Activated CD8-positive, alpha-beta memory T cell treated with anti-CD3 and anti-CD28 coated beads for 1 hour (primary cell): Measurements from ENCODE around the gene MEIS1.

Experiments used
- DNase-seq, 2 donors: peaks; one replicate each; pipeline ENCODE4 v3.0.0-alpha.2; 2020; ENCODE audit warnings: low read depth in 1 of 2; ENCODE audit errors: extremely low read depth in 1 of 2

MEIS1 gene

DNA sequence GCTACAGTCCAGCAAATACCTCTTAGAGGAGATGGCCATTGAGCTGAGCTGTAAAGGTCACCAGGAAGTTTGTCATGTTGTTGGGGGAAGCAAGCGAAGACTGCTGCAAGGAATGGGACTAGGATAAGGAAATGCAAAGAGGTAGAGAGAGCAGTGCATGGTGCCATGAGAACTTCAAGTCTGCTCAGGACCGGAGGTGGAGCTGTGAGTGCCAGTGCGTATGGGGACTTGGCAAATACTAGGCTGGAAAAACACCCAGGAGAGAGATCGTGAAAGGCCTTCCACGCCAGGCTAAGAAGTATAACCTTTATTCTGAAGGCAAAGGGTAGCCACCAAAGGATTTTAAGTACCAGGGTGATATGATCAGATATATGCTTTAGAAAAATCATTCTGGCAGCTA is 71.3 kb downstream of the MEIS1 start:
- DNase-seq, result no peak

DNA sequence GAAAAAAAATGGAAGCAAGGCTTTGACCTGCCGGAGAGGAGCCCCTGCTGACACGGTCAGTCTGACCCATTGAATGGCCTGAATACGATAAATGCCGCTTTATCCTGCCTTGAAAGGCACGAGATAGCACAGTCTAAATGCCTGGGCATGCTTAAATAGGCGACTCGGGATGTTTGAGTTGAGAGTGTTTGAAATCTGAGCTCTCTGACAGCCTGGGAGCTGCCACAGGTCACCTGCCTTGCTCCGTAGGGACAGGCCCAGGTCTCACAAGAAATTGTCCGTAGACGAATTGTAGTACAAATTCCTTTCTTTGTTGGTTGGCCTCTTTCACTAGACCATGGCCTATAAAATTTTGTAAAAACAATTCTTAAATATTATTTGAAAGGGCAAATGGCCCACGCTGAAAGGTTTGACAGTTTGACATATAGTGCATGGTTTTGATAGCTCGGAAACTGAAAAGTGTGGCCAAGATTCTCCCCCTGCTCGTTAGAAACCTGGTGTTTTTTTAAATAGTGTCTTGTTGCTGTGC is 72.8 kb downstream of the MEIS1 start:
- no peak for DNase-seq

DNA sequence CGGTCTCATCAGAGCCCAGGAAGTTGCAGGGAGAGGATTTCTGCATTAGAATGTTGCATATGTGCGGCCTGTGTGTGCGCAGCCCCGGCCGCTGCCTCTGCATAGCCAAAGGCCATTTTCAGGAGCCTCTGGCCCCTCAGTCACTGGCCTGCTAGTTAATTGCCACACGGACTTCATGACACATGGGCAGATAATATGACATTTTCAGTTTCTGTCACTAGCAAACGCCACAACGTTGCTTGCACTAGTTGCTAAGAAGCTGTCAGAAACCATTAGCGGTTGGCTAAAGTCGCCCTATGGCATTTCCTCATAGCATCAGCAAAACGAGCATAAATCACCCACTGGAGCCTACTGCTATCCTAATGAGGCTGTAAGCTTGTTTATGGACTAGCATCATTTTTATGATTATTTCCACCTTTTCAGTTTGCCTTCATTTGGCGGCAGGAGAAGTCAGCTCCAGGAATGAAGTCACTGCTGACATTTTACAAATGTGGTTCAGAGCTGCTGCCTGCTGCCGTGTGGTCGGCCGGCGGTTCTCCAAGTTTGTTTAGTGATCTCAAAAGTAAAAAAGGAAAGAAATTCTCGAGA is 73.7 kb downstream of the MEIS1 start:
- DNase-seq, result no peak

DNA sequence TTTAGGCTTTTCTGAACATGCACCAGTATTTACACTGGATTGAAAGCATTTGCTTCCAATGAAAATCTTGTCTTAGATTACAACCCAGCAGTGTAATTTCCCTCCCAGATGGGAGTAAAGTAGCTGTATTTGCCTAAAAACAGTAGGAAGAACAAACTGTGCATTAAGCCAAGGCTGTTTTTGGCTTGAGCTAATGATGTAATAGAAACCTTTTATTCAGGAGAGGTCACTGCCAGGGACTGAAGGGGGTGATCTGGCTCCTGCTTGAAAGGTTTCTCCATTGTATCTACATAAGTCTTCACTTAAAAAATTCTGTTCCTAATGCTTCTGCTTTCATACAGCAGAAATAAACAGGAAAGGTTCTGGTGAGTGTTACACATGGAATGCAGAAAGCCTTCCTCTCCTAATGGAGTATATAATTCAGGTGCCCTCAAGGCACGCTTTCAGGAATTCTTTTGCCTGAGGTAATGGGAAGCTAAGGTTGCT is 74.4 kb downstream of the MEIS1 start:
- no peak for DNase-seq

DNA sequence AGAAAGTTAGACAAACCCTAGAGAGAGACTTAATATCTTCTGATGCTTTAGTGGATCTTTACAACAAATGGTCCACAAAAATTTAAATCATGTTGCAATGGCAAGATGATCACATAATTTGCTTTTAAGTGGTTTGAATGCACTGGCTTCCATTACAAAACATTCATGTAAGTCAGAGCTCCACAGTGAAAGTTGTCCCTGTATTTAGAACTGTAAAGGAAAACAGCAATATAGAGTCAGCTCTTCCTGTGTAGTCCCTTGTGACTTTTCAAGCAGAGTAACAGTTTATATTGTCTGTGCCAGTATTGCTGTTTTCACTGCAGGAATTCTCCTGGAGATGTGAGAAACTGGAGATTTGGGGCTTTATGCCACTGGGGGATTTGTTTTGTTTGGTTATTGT is 77.7 kb downstream of the MEIS1 start:
- DNase-seq, result no peak

DNA sequence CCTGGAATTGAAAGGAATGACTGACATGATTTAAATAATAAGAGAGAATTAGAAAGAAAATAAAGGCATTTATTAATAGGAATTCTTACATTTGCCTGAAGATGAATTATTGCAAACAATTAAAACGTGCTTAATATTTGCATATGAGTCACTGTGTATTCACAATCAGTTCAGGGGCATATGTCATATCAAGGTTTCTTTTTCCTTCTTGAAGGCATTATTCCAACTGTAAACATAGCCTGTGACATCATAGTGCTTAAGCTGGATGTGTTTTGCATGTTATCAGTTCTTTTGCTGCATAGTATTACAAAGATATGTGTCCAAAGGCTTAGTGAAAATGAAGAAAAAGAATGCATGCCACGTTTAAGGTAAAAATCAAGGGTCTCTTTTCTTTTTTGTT is 80.8 kb downstream of the MEIS1 start:
- DNase-seq, result no peak

DNA sequence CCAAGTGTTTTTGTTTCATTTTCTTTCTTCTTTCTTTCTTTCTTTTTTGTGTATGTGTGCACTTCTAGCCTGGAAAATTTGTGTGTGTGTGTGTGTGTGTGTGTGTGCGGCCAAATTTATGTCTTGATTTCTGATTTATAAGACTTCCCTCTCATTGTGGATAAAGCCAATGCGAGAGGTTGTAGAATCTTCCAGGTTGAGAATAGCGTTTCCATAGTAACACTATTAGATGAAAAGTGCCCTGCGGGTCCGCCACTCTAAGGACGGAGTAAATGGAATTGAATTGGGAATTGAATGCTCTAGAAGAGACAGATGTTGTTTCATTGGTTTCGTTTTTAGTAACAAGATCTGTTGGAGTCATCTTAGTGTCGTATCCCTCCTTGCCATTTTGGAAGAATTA is 81.6 kb downstream of the MEIS1 start:
- DNase-seq, result no peak

DNA sequence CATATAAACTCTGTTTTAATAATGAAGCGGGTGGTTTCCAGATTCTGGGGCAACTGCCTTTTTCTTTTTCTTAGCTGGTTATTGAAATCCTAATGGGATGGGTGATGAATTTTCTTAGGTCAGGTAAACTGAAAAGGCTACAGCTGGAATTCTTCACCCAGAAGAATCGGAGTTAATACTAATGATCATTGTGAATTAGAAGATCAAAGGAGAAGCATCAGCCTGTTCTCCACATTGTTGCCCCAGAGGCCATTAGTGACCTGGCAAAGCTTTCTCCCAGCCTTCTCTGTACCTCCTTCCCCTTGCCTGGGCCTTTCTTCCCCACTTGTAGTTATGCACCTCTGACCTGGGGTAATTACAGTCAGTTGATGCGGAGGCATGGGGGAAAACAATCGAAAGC is 82.8 kb downstream of the MEIS1 start:
- DNase-seq, result no peak

DNA sequence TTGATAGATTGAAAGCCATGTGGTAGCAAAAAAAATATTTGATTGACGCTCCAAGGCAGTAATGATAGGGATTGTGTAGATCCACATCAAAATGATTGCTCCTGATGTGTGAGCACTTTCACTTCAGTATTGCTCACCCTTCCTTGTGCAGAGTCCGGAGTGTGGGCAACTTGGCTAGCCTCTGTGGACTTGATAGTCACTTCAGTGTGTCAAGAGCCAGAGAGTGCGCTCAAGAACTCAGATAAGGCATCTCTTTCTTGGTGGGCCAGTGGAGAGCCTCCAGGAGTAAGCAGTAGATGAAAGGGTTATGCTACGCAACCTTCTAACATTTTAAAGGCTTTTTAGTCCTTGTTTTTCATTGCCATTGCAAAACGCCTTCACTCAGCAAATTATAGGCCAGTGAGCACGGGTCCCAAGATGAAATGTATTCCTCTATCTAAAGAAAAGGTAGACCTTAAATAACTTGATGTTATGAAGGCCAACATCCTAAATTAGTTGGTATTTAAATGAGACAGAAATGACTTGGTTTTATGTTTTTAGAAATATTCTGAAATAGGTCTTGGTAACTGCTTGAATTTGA is 84.4 kb downstream of the MEIS1 start:
- no peak for DNase-seq

DNA sequence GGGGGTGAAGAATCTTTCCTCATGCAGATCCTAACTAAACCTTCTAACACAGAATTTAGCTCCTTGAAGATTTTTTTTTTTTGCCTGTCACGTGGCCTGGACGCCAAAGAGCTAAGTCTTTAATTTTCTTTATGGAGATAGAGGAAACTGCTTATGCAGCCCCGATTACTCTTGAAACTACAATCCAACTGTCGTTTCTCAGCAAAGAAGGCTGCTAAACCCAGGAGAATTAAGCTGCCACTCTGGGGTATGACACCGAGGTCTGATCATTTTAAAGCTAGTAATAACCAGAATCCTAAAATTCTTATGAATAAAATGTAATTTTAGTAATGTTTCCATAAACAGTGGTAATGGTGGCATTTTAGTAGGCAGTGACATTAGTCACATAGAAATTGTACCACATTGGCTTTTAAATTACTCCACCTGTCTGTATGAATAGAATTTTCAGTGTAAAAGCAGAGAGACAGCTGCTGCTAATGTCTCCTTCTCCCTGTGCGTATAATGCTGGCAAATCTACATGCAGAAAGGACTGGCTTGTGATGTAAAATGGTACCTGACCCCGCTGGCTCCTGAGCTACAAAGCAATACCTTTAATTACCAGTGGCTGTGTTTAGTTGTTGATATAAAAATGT is 86.5 kb downstream of the MEIS1 start:
- DNase-seq, result no peak

DNA sequence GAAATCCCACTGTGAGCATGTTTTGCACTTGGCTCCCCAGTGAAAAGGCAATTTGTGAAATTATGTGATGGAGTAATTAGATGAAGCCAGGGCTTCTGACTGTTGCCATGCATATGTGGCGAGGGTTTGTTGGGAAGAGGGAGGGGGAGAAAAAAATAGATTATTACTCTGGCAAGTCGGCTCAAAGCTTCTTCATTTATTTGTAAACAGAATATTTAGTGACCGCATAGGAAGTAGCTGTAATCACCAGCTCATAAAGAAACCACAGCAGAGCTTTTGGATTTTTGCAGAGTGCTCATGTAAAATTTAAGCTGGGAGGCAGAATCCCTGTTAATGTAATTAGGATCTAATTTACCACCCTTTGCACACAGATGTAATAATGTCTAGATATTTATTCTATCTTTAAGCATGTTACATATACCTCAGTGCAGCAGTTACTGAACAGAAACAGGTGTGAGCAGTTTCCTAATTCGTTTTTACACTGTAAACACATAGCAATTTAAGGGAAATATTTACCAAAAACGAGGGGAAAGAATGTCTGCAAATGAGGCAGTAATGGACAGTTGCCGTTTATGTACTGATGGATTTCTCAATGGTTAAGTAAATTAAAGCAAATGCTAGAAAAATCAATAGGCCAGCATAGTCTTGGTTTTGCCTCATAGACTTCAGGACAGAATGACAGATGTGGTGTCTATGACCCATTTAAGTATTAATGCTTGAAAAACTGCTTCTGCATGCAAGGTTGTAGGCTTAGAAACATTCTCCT is 87.9 kb downstream of the MEIS1 start:
- DNase-seq, result no peak

DNA sequence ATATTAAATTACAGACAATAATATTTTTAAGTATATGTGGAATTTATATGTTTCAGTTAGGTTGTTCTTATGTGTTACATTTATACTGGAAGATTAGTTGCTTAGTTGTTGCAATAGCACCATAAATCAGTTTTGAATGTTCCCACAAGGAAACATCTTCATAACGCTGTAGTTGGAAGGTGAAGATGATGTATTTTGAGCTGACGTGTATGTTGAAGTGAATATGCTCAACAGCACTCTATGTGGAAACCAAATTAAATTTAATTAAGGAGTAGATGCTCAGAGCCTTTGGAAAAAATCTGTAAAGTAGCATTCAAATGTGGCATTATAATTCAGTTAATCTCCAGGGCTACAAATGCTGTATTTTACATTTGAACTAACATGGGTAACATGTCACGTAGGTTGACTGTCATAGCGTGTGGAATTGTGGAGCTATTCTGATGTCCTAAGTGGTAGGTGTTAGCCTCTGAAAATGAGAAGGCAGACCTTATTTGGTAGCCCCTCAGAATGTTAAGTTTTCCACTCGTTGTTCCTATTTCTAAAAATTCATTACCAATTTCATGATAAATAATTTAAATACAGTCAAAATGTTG is 88.5 kb downstream of the MEIS1 start:
- no peak for DNase-seq

DNA sequence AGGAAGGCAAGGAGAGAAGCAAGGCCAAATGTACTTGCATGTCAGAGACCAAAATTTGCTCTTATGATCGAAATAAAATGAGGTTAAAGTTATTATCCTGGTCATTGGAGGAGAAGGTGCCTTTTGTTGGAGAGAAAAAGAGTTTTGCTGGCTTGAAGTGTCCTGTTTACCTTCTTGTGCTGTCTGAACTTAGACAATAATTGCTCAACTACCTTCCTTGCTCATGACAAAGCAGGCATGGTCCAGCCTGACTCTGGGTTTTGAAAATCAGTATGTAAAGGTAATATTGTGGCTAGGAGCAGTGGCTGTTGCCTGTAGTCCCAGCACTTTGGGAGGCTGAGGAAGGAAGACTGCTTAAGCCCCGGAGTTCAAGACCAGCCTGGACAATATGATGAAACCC is 89.1 kb downstream of the MEIS1 start:
- DNase-seq, result no peak

DNA sequence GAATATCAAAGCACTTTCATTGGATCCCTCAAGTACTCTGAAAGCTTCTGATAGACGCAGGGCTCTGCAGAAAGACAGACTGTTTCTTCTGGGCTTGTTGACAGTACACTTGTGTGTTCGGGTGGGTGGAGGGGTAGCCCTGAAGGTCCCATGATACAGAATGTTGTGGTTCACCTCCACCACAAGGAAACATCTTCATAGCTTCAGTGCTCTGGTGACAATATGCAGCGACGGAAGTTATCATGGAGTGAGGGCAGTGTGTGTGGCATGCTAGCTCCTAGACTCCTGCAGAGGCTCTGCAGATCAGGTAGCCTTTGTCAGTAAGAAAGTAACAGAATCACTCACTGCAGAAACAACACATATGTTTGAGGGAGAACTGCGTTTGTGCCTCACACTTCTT is 90.7 kb downstream of the MEIS1 start:
- no peak for DNase-seq

DNA sequence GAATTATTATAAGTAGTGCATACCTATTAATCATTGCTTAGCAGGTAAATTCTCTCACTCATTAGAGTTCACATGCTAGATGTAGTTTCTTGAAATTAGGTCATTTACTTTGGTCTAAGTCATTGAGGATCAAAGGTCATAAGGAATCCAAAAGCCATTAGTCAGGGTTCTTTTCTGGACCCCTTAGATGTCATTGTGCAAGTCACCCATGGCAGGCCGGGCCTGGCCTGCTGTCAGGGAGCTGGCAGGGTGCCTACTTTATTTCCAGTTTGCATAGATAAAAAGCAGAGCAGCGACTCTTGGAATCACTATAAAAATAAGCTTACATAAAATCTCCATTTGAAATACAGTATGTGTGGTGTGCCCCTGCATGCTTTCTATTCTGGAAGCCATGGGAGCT is 91.3 kb downstream of the MEIS1 start:
- DNase-seq, result no peak

DNA sequence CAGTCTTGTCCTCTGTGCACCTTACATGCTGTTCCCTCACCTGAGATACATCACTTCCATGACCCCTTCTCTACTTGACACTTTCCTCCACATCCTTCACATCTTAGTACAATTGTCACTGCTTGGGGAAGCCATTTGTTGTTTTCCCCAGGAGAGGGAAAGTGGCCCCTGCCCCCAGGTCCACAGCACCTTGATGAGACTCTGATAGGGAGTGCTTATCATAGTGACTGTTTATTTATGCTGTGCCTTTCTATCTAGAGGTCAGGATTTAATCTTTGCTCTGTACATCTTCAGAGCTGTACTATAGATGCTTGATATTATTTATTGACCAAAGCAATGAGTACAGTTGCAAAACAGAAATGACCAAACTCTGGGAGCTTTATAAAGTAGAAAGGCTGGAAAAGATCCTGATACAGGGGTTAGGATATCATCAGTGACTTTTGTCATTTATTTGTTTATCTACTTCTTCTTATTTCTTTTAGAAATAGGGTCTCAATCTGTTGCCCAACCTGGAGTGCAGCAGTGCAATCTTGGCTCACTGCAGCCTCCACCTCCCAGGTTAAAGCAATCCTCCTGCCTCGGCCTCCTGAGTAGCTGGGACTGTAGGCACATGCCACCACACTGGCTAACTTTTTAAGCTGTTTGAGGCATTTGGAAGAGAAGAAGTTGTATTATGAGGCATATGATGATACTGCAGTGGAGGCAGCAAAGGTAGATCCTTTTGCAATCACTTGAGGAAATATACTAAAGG is 94.2 kb downstream of the MEIS1 start:
- DNase-seq, result no peak

DNA sequence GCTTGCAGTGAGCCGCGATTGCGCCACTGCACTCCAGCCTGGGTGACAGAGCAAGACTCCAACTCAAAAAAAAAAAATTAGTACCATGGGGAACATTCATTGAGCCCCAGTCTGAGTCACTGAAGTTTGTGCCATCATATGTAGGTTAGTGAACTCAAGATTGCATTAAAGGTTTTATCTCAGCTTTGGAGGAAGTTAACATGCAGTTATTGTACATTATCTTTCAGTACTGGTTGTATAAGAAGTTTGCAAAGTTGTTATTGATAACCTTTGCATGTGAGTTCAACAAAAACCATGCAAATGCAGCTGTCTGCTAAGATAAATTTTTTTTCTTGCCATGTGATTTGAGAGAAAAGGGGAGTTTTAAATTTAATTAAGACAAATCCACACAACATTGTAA is 95.7 kb downstream of the MEIS1 start:
- DNase-seq, result no peak

DNA sequence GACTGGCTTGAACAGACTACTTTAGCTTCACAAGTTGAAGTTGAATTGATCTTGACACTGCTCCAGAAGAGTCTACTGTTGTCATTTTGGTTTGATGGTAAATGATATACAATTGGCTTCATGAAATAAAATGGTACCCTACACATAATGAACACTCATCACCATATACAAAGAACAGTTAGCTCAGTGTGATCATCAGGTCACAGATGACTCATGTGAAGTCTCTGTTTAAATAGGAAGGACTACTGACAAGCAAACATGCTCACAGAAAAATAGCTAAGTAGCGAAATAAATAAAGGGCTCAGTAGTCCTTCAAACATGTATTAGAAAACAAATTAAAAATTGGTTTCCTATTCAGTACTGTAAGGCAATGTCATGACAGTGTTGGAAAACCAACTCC is 96.2 kb downstream of the MEIS1 start:
- DNase-seq, result no peak

DNA sequence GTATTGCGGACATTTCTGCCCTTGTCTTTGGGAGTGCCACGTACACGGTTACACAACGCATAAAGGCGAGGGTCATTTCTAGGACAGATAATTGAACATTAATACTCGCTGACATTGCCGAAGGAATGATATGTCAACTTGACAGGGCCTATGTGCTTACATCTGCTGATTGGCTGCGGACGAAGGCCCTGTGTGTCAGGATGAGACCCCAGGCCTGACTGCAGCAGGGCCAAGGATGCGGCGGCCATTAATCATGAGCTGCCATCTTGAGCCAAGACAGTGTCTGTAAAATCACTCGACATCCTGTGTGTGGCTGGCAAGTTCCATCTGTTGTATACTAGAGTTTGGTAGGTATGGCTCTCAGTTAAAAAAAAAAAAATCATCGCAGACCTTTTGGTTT is 96.6 kb downstream of the MEIS1 start:
- DNase-seq, result no peak

DNA sequence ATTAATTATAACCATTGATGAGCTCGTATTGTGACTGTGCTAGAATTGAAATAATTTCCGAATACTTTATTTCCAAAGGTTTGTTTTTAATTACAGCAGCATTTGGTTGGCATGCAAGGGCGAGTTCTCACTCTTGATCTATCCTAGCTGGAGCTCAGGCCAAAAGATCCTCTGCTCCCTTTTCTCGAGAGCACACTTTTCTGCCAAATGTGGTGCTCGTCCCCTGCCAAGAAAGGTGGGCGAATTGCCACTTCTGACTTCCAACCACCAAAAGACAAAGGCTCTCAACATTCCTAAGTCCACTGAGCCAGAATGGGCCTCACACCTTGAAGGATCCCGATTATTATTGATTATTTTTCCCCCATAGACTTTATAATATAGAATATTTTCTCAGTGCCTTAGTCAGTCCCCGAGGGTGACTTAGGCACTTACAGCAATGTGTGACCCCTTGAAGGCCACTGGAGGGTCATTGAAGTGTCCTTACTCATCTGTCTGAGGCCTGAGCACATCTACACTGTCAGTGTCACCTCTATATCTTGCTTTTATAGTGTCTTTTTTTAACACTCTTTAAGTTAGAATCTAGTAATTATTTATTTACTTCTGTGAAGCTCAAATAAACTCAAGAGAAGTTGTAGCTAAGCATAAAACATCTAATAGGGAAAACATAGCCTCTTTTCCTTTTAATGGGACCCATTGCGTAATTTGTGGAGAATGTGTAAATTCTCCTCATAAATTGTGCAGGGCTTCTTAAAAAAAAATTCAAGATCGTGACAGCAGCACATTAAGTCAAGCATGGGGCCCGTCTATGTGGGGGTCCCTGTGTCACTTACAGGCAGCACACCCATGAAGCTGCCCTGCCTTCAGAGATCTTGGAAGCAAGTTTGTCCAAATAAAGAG is 98.3 kb downstream of the MEIS1 start:
- no peak for DNase-seq
